Karpas-422 (cell line): ENCODE data around the gene DIPK1A. TPM values are rescaled to one million over a fixed set of nuclear protein-coding genes. Genes with fewer than 3 reads are reported as not detected.

Experiments
- DNase-seq: peaks from one replicate; pipeline ENCODE4 v3.0.0-alpha.2; 2015
- H2AFZ ChIP-seq: fragments of 200-600 bp; sonication (generic); 2 replicates; pipeline ENCODE4 v1.6.1; 2014; ENCODE audit warnings: antibody characterized with exemption, low read length, mixed read lengths
- H3K27ac ChIP-seq: fragments of 200-600 bp; sonication (generic); 2 replicates; pipeline ENCODE4 v1.5.1; 2014; ENCODE audit warnings: mild to moderate bottlenecking, low read length, moderate library complexity
- H3K27me3 ChIP-seq: fragments of 200-600 bp; sonication (generic); 2 replicates; pipeline ENCODE4 v1.6.1; 2014; ENCODE audit warnings: low read length, mixed read lengths
- H3K36me3 ChIP-seq: fragments of 200-600 bp; sonication (generic); 2 replicates; pipeline ENCODE4 v1.6.1; 2014; ENCODE audit warnings: low read length, mixed read lengths; ENCODE audit not compliant: insufficient read depth
- H3K4me1 ChIP-seq: fragments of 200-600 bp; sonication (generic); 2 replicates; pipeline ENCODE4 v1.6.1; 2014; ENCODE audit warnings: mild to moderate bottlenecking, low read length, mixed read lengths
- H3K4me2 ChIP-seq: fragments of 200-600 bp; sonication (generic); 2 replicates; pipeline ENCODE4 v1.6.1; 2014; ENCODE audit warnings: low read length, low read depth, mild to moderate bottlenecking; ENCODE audit not compliant: poor library complexity, severe bottlenecking
- H3K4me3 ChIP-seq: fragments of 200-600 bp; sonication (generic); 2 replicates; pipeline ENCODE4 v1.5.1; 2014; ENCODE audit warnings: mild to moderate bottlenecking, antibody characterized with exemption, low read length, mixed read lengths
- H3K79me2 ChIP-seq: fragments of 200-600 bp; sonication (generic); 2 replicates; pipeline ENCODE4 v1.6.1; 2014; ENCODE audit warnings: mild to moderate bottlenecking, low read length, mixed read lengths
- H3K9ac ChIP-seq: fragments of 200-600 bp; sonication (generic); 2 replicates; pipeline ENCODE4 v1.6.0; 2014; ENCODE audit warnings: low read length
- H3K9me2 ChIP-seq: fragments of 200-600 bp; sonication (generic), shearing (Covaris generic); replicated peaks from 2 replicates; pipeline ENCODE4 v1.6.0; 2014; ENCODE audit warnings: mild to moderate bottlenecking, low read length, moderate library complexity; ENCODE audit not compliant: insufficient read depth
- H3K9me3 ChIP-seq: fragments of 300-700, 200-600 bp; sonication (generic); 2 replicates; pipeline ENCODE4 v1.6.1; 2014; ENCODE audit warnings: low read length, mixed read lengths
- H4K20me1 ChIP-seq: fragments of 200-600 bp; sonication (generic); 2 replicates; pipeline ENCODE4 v1.6.1; 2014; ENCODE audit warnings: mild to moderate bottlenecking, antibody characterized with exemption, low read length, low read depth; ENCODE audit not compliant: insufficient read depth
- total RNA-seq: library from RNA; depleted of rRNA; stranded (reverse); fragments of >200 nt; shearing (Covaris generic); gene quantifications from 2 replicates; pipeline ENCODE4 v1.2.3, GENCODE V29; 2014; ENCODE audit warnings: low replicate concordance

The DIPK1A gene
- total RNA-seq, 1 experiment from 2014 or later: 1.7 TPM

DNA sequence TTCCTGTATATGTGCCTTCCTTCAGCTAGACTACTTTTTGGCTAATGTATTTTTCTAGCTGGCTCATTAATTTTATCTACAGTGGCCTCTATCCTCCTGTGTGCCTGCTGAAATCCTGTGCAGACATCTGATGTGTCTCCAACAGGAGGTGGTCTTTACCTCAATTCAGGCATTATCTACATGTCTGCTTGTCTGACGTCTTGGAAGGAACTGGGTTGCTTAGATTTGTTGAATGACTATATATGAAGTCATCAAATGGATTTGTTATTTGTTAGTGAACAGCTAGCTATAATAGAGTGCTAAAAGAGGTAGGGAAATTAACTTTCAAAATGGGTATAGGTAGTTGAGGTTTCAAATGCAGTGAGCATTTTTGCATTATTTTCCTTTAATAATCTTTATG is 122.7 kb downstream of the DIPK1A start:
- H3K36me3 ChIP-seq: peaks cover 94% of the 10 kb centered on the region
- peaks cover 77% of the 10 kb centered on the region for H4K20me1 ChIP-seq
- H3K9me2 ChIP-seq: no peaks in the 10 kb centered on the region
- DNase-seq: no peak
- H3K4me1 ChIP-seq: peaks cover 45% of the 10 kb centered on the region
- no peak overlapping the region for H3K9ac ChIP-seq
- H3K79me2 ChIP-seq: peaks cover 59% of the 10 kb centered on the region
- H3K27ac ChIP-seq: no peak overlapping the region
- no peak overlapping the region for H3K4me3 ChIP-seq
- no peaks in the 10 kb centered on the region for H3K9me3 ChIP-seq
- no peak overlapping the region for H2AFZ ChIP-seq
- no peaks in the 10 kb centered on the region for H3K27me3 ChIP-seq
- no peak overlapping the region for H3K4me2 ChIP-seq

DNA sequence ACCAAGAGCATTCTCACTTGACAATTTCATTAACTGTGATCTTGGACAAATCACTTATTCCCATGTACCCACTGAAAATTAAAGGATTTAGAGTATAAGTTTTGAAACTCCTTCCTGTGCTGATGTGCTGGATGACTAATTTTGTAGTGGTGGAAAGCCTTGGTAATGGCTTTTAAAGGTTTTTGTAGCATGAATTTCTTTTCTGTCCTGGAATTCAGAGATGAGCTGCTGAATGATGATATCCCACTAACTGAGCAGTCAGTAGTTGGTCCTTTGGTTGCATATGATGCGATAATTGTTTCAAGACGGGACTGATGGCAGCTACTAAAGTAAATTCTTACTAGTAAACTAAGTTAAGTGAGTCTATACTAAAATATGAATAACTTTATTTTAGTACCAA is 124.2 kb downstream of the DIPK1A start:
- no peak for DNase-seq
- Histone ChIP-seq H4K20me1 (peaks cover 90% of the 10 kb centered on the region), H3K4me1 (peaks cover 51% of the 10 kb centered on the region), H3K9me2 (no peaks in the 10 kb centered on the region), H3K4me3 (no peak overlapping the region), H3K4me2 (no peak overlapping the region), H3K36me3 (peaks cover 92% of the 10 kb centered on the region), H3K79me2 (peaks cover 74% of the 10 kb centered on the region), H3K27me3 (no peaks in the 10 kb centered on the region), H3K9ac (no peak overlapping the region), H3K9me3 (no peaks in the 10 kb centered on the region), H2AFZ (no peak overlapping the region), H3K27ac (no peak overlapping the region)

DNA sequence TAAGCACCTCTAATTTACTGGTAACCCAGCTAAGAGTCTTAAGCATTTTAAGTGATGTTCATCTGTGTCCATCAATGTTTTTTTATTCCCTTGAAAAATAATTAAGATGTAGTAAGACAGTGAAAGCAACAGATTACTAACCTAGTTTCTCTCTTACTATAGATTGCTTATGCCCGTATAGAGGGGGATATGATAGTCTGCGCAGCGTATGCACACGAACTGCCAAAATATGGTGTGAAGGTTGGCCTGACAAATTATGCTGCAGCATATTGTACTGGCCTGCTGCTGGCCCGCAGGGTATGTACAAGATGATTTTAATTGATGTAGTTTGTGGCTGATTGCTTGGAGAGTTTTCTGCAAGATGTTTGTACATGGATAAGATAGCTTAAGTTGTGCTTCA is 126.6 kb downstream of the DIPK1A start:
- no peak overlapping the region for H3K9ac ChIP-seq
- no peaks in the 10 kb centered on the region for H3K9me3 ChIP-seq
- no peak overlapping the region for H3K27ac ChIP-seq
- DNase-seq: peak; percentile 31
- H3K9me2 ChIP-seq: no peaks in the 10 kb centered on the region
- peak overlapping the region; percentile 89 for H3K4me2 ChIP-seq
- peaks cover 76% of the 10 kb centered on the region for H3K79me2 ChIP-seq
- no peaks in the 10 kb centered on the region for H3K27me3 ChIP-seq
- peaks cover 58% of the 10 kb centered on the region for H3K4me1 ChIP-seq
- H4K20me1 ChIP-seq: peaks cover 74% of the 10 kb centered on the region
- peaks cover 70% of the 10 kb centered on the region for H3K36me3 ChIP-seq
- peak overlapping the region; percentile 98; the same call in 1 of the 2 replicates for H3K4me3 ChIP-seq
- H2AFZ ChIP-seq: no peak overlapping the region

DNA sequence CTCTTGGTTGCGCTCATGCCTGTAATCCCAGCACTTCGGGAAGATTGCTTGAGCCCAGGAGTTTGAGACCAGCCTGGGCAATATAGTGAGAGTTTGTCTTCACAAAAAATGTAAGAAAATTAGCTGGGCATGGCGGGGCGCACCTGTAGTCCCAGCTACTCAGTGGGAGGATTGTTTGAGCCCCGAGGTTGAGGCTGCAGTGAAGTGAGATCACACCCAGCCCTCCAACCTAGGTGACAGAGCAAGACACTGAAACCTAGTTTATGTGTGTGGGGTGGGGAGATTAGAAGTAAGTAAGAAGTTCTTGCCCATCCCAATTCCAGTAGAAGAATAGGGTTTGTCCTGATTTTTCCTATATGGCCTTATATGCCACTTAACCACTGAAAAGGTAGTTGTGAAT is 127.4 kb downstream of the DIPK1A start:
- peak overlapping the region; percentile 97 for H3K9ac ChIP-seq
- peak; percentile 40 for DNase-seq
- peaks cover 69% of the 10 kb centered on the region for H3K79me2 ChIP-seq
- no peak overlapping the region; the same call in 1 of the 2 replicates for H3K27ac ChIP-seq
- H3K9me2 ChIP-seq: no peaks in the 10 kb centered on the region
- H3K27me3 ChIP-seq: no peaks in the 10 kb centered on the region
- peak overlapping the region; percentile 98 for H3K4me3 ChIP-seq
- H4K20me1 ChIP-seq: peaks cover 66% of the 10 kb centered on the region
- H3K4me2 ChIP-seq: peak overlapping the region; percentile 89
- H2AFZ ChIP-seq: no peak overlapping the region
- no peaks in the 10 kb centered on the region for H3K9me3 ChIP-seq
- peaks cover 58% of the 10 kb centered on the region for H3K4me1 ChIP-seq
- peaks cover 64% of the 10 kb centered on the region for H3K36me3 ChIP-seq

DNA sequence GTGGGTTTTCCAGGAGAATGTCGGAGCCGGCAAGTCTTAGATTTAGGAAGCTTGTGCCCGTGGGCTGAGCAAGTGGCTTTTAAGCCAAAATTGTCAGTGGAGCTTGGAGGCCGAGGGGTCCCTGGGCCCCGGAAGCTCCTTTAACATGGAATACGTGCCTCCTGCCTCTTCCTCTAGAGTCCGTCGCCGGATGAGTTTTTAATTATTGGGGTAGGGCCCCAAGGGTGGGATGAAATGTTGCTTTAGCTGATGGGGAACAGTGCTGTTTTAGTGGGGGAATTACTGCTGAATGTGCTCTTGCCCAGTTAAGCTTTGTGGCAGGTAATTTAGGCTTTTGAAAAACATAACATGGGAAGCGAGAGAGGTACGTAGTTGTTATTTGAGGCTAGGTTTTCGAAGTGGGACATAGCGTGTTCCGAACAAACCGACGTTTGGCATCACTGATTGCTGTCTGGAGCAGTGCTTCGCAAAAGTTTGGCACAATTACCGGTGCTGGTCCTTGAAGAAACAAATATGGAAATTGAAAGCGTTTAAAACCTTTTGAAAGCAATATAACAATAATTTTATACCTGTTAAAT is 128.6 kb downstream of the DIPK1A start:
- H3K27me3 ChIP-seq: no peaks in the 10 kb centered on the region
- H3K9ac ChIP-seq: peak overlapping the region; percentile 97
- H4K20me1 ChIP-seq: peaks cover 55% of the 10 kb centered on the region
- peak overlapping the region; percentile 86 for H3K27ac ChIP-seq
- H3K4me2 ChIP-seq: peak overlapping the region; percentile 89
- H3K79me2 ChIP-seq: peaks cover 58% of the 10 kb centered on the region
- H2AFZ ChIP-seq: no peak overlapping the region
- no peaks in the 10 kb centered on the region for H3K9me3 ChIP-seq
- no peaks in the 10 kb centered on the region for H3K9me2 ChIP-seq
- peaks cover 52% of the 10 kb centered on the region for H3K36me3 ChIP-seq
- H3K4me3 ChIP-seq: peak overlapping the region; percentile 98
- H3K4me1 ChIP-seq: peaks cover 48% of the 10 kb centered on the region
- DNase-seq: peak; percentile 50

DNA sequence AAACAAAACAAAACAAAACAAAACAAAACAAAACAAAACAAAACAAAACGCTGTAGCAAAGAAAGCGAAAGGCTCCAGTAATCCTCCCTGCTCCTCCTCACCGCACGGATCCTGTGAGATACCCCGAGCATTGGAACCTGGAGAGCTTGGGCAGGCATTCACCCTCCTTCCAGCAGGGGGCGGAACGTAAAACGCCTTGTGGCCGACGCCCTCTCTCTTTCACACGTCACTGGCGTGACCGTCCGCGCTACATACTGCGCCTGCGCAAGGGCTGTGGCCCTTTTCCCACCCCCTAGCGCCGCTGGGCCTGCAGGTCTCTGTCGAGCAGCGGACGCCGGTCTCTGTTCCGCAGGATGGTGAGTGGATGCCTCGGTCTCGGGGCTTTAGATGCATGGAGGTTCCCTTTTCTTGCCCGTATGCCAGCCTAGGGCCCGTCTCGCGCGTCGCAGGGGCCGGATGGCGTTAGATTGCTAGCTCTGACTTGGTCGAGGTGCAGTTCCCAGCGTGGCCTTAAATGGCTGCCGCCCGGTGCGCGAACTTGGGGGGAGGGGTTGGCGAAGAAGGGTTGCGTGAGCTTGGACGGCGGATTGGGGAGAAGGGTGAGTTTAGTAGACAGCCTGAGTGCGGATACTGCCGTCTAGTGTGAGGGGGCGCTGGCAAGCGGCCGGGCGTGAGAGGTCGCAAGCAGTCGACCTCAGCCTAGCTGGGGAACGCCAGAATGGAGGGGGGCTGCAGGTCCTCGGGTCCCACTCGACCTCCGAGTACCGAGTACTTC is 129.3 kb downstream of the DIPK1A start, which contains the start of gene RPL5:
Gene RPL5, plus strand, starts transcription at position 279 of the 775 bp plus-strand sequence. Its CDS starts 75 bp downstream, at position 354.
- peak; percentile 99 for DNase-seq
- H3K9me3 ChIP-seq: no peaks in the 10 kb centered on the region
- H2AFZ ChIP-seq: peak within 1 kb of the TSS; percentile 22; the same call in 1 of the 2 replicates
- peaks cover 51% of the 10 kb centered on the region for H3K79me2 ChIP-seq
- peak within 1 kb of the TSS; percentile 89 for H3K4me2 ChIP-seq
- H3K4me1 ChIP-seq: peaks cover 42% of the 10 kb centered on the region
- H3K36me3 ChIP-seq: peaks cover 45% of the 10 kb centered on the region
- H3K27me3 ChIP-seq: no peaks in the 10 kb centered on the region
- peak within 1 kb of the TSS; percentile 98 for H3K4me3 ChIP-seq
- H4K20me1 ChIP-seq: peaks cover 48% of the 10 kb centered on the region
- peak within 1 kb of the TSS; percentile 97 for H3K9ac ChIP-seq
- H3K9me2 ChIP-seq: no peaks in the 10 kb centered on the region
- peak within 1 kb of the TSS; percentile 86 for H3K27ac ChIP-seq

DNA sequence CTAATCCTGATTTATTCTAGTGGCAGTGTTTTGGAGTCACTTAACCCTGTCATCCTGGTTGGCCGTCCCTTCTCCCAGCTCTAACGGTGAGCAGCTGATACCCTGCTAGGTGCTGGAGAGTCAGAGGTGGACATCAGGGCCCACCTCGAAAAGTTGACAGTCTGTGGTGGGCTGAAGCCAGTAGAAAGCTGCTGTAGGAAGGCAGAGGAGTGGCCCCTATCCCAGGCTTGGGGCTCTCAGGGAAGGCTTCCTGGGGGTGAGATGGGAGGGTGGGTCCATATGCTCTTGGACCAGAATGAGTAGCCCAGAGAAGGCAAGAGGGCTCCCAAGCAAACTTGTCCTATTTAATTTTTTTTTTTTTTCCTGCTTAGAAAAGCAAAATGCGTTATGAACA is 129.9 kb downstream of the DIPK1A start:
- no peaks in the 10 kb centered on the region for H3K9me3 ChIP-seq
- peak overlapping the region; percentile 63 for H3K4me2 ChIP-seq
- peaks cover 39% of the 10 kb centered on the region for H3K36me3 ChIP-seq
- H2AFZ ChIP-seq: peak overlapping the region; percentile 22; the same call in 1 of the 2 replicates
- H4K20me1 ChIP-seq: peaks cover 42% of the 10 kb centered on the region
- peaks cover 37% of the 10 kb centered on the region for H3K4me1 ChIP-seq
- H3K79me2 ChIP-seq: peaks cover 46% of the 10 kb centered on the region
- H3K9ac ChIP-seq: peak overlapping the region; percentile 33
- no peaks in the 10 kb centered on the region for H3K27me3 ChIP-seq
- no peak for DNase-seq
- peak overlapping the region; percentile 98; the same call in 1 of the 2 replicates for H3K4me3 ChIP-seq
- H3K9me2 ChIP-seq: no peaks in the 10 kb centered on the region
- H3K27ac ChIP-seq: no peak overlapping the region

DNA sequence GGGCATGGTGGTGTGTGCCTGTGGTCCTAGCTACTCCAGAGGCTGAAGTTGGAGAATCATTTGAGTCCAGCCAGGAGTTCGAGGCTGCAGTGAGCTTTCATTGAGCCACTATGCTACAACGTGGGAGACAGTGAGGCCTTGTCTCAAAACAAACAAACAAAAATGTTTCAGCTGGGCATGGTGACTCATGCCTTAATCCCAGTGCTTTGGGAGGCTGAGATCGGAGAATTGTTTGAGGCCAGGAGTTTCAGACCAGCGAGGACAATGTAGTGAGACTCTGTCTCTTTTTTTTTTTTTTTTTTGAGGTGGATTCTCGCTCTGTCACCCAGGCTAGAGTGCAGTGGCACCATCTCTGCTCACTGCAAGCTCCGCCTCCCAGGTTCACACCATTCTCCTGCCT is 134.5 kb downstream of the DIPK1A start:
- Histone ChIP-seq H3K4me1 (peaks cover 7% of the 10 kb centered on the region), H3K4me3 (no peak overlapping the region), H3K9ac (no peak overlapping the region), H3K36me3 (no peaks in the 10 kb centered on the region), H3K9me2 (no peaks in the 10 kb centered on the region), H4K20me1 (no peaks in the 10 kb centered on the region), H3K79me2 (no peaks in the 10 kb centered on the region), H3K9me3 (no peaks in the 10 kb centered on the region), H2AFZ (no peak overlapping the region), H3K27me3 (no peaks in the 10 kb centered on the region), H3K27ac (no peak overlapping the region), H3K4me2 (no peak overlapping the region)
- no peak for DNase-seq
